GM21526 (cell line): ENCODE measurements around the gene CCT7.
"Not testable (repeated sequence)": the region's sequence is repeated elsewhere in the genome, so short reads cannot be mapped to it uniquely, and the experiment has no call there.

Experiments
- ATAC-seq: cut with Tn5 transposase; IDR thresholded peaks from one replicate; pipeline ENCODE4 v1.9.1; 2021; ENCODE audit warnings: moderate library complexity; ENCODE audit not compliant: unreplicated experiment, low FRiP score

CCT7 gene

DNA sequence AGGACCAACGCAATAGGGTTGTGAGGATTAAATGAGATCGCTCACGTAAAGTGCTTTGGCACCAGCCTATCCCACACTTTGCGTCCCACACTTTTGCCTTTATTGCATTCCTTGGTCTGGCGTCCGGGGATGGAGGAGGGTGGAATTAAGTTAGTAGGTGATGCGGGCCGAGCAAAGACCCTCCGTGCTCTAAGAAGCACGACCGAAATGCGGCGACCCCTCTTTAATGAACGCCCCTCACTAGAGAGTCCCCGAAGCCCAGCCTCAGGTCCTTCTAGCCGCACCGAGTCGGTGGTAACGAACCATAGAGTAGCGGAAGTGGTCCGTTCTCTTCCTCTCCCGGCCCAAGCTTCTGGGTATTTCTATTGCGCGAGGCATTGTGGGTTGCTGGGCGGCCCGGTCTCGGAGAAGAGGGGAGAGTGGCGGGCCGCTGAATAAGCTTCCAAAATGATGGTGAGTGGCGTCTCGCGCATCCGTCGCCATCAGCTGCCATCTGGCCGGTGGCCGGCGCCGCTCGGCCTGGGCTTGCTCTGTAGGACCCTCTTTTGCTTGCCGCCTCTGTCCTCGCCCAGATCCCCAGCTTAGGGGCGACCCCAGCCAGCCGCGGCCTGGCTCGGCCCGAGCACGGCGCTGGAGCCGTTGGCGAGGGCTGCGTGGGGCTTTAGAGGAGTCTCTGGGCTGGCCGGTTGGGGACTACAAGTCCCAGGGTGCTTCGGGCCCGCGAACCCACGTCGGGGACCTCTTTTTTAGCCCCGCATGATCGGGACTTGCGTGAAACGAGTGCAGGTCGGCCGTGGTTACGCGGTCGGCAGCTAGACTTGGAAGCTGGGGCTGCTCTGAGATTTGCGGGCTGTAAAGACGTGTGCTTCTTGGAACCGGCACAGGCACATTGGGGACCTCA is at the start of gene CCT7:
TSS of gene CCT7 (plus strand) at position 377 of the 901 bp plus-strand sequence. CDS start at position 448, 71 bp downstream.
- peak; percentile 65 for ATAC-seq

- no peak for ATAC-seq
Observed at GRCh38 chr2:73185965-73186364, 48.1 kb upstream of the CCT7 start.

DNA sequence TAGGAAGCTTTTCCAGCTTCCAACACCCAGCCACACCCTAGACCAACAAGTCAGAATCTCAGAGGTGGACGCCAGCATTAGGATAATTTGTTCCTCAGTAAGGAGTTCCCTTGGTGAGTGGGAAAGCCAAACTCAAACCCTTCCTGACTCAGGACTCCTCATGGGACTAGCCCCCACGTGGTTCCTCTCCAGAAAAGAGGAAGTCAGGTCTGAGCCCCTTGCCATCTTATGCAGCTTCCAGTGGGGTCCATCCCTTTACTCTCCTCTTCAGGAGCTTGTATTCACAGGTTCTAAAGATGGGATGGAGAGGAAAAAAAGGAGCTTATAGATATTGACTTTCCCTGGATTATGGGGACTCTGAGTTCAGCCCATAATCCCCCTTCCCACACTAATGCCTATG is 46.6 kb upstream of the CCT7 start:
- no peak for ATAC-seq

DNA sequence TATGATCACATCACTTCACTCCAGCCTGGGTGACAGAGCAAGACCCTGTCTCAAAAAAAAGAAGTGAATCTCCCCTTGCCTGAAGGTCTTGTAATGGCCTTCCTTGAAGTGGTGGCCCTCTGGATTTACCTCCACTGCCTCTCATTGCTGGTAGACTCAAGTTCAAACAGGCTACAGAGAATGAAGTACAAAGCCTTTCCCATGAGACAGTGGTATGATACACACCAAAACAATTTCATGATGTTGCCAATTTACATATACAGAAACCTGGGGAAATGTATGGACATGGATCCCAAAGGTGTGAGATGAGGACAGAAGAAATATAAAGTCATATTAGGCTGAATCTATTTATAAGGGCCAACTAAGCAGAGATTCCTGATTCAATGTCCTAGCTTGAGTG is 36.5 kb upstream of the CCT7 start:
- ATAC-seq = no peak

GRCh38 chr2:73200281-73200680 is 33.8 kb upstream of the CCT7 start:
- ATAC-seq = not testable (repeated sequence)

DNA sequence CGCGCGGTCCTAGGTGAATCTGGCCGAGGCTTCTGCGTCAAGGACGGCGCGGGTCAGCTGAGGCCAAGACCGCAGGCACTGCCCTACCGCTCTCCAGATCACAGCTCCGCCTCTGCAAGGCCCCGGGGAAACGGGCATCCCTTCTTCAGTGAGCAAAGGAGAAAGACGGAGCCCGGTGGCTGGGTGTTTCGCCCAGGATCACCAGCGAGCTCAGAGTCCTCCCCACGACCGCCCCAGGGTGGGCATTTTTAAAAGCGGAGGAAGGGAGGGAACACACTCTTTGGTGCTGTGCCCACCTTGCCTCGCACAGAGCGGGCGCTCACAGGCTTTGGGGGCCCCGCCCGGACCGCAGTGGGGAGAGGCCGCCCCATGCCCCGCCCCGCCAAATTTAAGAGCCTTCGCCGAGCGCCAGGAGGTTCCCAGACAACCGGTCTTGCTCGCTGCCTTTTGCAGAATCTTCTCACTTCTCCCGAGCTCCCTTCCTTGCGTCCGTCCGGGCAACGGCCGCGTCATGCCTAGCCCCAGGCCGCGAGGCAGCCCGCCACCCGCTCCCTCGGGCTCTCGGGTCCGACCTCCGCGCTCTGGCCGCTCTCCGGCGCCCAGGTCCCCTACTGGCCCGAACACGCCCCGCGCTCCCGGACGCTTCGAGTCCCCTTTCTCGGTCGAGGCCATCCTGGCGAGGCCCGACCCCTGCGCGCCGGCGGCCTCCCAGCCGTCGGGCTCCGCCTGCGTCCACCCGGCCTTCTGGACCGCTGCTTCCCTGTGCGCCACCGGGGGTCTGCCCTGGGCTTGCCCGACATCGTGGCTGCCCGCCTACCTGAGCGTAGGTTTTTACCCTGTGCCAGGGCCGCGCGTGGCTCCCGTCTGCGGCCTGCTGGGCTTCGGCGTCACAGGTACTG is 31.7 kb upstream of the CCT7 start, which contains the start of gene NOTO:
TSS of gene NOTO (plus strand) at position 419 of the 899 bp plus-strand sequence. CDS start at position 512, 93 bp downstream.
- no peak for ATAC-seq

DNA sequence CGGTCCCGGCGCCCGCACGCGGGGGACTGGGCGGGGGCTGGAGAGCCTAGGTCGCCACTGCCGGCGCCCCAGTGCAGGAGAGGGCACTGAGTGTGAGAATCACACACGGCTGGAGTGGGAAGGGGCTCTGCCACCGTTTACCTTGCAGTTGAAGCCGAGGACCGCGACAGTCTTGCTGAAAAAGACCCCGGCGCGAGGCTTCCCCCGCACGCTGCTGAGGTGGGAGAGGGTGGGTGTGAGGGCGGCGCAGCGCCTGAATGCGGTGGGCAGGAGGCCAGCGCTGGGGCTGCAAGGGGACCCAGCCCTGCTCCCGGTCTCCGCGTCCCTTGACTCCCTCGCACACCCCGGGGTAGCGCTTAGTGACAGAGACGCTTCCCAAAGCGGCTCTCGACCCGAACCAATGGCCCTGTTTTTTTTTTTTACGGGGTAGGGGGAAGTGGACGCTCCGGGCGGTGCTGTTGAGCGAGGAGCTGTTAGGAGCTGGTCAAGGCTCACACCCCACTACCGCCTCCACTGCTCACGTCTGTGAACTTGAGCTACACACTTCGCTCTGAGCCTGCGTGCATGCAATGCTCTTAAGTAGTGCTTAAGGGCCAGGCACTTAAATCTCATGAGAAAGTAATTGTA is 30.9 kb upstream of the CCT7 start:
- no peak for ATAC-seq

- ATAC-seq = no peak
Observed at GRCh38 chr2:73205611-73206010, 28.5 kb upstream of the CCT7 start.

GRCh38 chr2:73208258-73208657 is 25.9 kb upstream of the CCT7 start:
- ATAC-seq = no peak

GRCh38 chr2:73210019-73210418 is 24.1 kb upstream of the CCT7 start:
- ATAC-seq = no peak

GRCh38 chr2:73210696-73211095 is 23.4 kb upstream of the CCT7 start:
- ATAC-seq = no peak

DNA sequence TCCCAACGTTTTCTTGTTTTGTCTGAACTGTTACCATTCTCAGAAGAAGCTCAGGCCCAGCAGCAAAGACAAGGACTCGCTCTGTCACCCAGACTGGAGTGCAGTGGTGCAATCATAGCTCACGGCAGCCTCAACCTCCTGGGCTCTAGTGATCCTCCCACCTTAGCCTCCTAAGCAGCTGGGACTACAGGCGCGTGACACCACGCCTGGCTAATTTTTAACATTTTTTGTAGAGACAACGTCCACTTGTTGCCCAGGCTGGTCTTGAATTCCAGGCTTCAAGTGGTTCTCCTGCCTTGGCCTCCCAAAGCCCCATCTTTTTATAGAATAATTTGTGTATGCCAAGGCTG is 22.0 kb upstream of the CCT7 start:
- ATAC-seq = no peak

DNA sequence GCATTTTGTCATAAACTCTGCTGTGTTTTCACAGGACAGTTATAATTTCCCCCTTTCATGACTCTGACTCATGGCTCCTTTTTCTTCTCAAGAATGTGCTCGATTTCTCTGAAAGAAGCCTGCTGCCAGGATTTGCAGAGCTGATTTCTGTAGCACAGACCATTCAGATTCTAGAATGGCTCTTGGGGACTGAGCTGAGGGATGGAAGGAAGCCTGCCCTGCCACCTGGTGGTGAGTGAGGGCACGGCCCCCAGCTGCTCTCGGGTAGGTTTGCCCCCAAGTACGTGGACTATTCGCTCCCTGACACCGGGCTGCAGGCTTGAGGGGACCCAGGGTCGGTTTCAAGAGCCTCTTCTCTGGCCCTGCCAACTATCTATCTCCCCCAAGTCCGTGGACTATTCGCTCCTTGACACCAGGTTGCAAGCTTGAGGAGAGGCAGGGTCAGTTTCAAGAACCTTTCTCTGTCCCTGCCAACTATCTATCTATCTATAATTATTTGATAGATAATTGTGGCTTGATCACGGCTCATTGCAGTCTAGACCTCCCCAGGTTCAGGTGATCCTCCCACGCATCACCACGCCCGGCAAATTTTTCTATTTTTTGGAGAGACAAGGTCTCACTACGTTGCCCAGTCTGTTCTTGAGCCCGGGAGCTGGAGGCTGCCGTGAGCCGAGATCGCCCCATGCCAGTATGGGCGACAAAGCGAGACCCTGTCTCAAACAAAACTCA is 21.5 kb upstream of the CCT7 start:
- peak; percentile 64 for ATAC-seq

DNA sequence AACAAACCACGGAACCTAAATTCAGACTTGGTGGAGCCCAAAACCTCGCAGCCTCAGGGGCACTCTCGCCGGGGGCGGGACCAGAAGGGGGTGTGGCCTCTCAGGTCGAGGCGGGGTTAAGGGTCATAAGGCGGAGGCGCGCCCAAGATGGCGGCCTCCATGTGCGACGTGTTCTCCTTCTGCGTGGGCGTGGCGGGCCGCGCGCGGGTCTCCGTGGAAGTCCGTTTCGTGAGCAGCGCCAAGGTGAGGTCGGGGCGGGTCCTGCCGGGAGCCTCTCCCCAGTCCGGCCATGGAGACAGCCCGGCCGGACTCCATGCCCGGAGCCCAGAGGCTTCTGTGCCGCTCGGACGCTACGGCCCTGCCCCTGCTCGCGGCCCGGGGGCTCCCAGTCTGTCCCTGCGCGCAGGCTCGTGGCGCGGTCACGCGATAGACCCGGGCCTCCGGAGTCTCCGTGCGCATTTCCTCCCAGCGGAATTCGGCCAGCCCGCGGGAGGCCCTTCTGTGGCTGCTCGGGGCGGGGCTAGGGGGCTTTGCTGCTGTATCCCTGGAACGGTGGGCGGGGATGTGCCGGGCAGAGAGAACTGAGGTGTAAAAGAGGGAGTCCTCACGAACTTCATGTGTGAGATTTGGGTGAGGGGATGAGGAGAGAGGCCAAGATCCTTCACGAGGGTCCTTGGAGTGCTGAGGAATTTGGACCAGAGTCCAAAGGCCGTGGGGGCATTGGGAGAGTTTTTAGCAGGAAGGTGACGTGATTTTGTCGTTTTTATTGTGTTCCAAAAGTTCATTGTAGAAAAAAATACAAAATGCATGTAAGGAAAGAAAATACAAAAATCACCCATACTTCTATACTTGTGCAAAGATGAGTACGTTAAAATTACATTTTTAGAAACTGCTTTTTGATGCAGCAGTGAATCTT is 19.7 kb upstream of the CCT7 start, which contains the start of gene SMYD5:
TSS of gene SMYD5 (plus strand) at position 126 of the 916 bp plus-strand sequence. CDS start at position 148, 22 bp downstream.
- ATAC-seq = peak; percentile 87

DNA sequence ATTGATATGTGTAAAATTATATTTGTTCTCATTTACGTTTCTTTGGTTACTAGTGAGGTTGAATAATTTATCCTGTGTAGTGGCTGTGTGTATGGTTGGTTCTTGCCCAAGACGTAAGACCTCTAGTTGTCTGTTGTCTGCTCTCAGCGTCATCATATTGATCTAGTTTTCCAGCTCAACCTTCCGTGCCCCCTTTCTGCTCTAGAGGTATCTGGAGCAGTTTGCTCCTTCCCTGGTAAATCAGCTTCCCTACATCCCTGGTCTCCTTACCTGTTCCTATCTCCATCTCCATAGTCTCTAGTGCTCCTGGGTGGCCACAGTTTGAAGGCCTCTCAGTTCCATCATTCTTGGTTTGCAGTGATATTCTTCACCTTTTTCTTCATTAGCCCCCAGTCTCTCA is 18.9 kb upstream of the CCT7 start:
- no peak for ATAC-seq

DNA sequence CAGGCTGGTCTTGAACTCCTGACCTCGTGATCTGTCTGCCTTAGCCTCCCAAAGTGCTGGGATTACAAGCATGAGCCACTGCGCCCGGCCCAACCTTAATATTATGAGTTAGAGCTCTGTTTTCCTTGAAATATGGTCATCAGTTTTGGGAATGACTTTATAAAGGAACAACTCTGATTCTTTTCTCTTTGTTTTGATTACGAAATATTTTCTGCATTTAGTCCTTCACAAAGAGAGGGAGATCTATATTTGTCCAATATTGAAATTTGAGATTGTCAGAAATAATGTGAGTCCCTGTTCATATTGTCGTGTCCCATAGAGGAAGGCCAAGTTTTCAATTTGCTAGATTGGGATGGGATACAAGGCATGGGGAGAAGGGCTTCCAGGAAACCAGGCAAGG is 16.9 kb upstream of the CCT7 start:
- no peak for ATAC-seq

GRCh38 chr2:73217826-73218225 is 16.3 kb upstream of the CCT7 start:
- no peak for ATAC-seq

DNA sequence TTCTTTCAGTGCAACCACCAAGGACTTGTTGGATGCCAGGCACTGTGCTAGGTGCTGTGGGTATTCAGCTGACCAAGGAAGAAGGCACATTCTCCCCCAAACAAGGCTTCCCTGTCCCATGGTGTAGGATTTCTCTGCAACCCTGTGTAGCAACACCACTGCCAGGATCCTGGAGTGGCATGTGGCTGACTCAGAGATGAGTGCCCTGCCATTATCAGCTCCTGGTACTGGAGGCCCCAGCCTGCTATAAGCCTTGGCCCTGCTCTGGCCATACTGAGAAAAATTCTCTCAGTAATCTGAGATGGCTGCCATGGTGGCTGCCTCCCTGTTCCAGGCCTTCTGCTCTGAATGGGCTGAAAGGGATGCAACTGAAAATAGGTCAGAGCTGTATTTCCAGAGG is 15.8 kb upstream of the CCT7 start:
- no peak for ATAC-seq

- no peak for ATAC-seq
Observed at GRCh38 chr2:73223821-73224220, 10.3 kb upstream of the CCT7 start.
